DMS53 treated with DMSO at 0.1 percent for 48 hours (cell line): Measurements from ENCODE around the gene MPV17L2.
"Not testable (repeated sequence)": the region's sequence is repeated elsewhere in the genome, so short reads cannot be mapped to it uniquely, and the experiment has no call there.

Experiments
- DNase-seq: peaks from one replicate; lab custom pipeline; 2025; ENCODE audit not compliant: unreplicated experiment; lab: John Stamatoyannopoulos, UW

MPV17L2 gene

DNA sequence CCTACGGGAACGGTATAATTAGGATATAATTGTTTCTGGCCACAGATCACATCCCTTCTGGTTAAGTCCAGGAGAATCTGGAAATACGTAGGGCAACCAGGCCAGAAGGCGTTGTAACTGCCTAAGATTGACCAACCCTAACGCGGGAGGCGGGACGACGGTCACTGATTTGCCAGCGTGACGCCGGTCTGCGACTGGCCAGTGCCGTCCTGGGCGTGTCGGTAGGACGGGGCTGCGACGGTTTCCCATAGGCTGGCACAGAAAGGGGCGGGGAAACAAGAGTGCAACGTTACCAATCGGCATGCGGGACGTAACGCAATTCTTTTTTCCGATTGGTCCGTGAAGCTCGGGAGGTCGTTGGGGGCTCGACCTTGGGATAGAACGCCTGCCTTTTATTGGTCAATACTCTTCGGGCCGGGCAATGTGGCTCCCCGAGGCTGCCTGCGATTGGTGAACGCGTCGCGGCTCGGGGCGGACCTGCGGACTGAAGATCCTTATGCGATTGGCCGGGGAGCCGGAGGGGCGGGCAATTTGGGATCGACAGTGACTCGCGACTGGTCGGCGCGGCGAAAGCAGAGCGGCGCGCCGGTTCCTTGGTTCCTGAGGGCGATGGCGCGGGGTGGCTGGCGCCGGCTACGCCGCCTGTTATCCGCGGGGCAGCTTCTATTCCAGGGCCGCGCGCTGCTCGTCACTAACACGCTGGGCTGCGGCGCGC lies at the start of gene MPV17L2:
MPV17L2 (plus strand) TSS at position 546 of the 715 bp plus-strand sequence; CDS start at position 610, 64 bp downstream.
- DNase-seq, result peak; percentile 94

- DNase-seq, result no peak
These were observed 49.1 kb upstream of the MPV17L2 start for GRCh38 chr19:18143902-18144301.

DNA sequence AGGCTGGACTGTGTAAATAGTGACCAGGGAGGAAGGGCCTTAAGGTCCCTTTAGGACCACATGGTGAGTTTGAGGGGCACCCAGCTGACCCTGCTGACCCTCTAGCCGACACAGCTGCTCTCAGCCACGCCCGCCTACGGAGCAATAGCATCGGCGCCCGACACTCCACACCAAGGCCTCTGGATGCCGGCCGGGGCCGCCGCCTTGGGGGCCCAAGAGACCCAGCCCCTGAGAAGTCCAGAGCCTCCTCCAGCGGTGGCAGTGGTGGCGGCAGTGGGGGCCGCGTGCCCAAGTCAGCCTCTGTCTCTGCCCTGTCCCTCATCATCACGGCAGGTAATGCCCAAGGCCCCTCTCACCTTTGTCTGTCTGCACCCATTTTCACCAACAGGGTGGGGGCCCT lies 48.7 kb upstream of the MPV17L2 start:
- no peak for DNase-seq

DNA sequence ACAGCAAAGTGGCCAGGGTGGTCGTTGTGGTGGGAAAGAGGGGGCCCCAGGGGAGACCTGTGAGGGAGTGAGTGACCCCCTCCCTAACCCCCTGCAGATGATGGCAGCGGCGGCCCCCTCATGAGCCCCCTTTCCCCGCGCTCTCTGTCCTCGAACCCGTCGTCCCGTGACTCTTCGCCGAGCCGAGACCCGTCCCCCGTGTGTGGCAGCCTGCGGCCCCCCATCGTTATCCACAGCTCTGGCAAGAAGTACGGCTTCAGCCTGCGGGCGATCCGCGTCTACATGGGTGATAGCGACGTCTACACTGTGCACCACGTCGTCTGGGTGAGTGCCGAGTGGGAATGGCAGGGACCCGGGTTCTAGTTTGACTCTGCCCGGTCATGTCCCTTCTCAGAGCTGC lies 48.1 kb upstream of the MPV17L2 start:
- no peak for DNase-seq

DNA sequence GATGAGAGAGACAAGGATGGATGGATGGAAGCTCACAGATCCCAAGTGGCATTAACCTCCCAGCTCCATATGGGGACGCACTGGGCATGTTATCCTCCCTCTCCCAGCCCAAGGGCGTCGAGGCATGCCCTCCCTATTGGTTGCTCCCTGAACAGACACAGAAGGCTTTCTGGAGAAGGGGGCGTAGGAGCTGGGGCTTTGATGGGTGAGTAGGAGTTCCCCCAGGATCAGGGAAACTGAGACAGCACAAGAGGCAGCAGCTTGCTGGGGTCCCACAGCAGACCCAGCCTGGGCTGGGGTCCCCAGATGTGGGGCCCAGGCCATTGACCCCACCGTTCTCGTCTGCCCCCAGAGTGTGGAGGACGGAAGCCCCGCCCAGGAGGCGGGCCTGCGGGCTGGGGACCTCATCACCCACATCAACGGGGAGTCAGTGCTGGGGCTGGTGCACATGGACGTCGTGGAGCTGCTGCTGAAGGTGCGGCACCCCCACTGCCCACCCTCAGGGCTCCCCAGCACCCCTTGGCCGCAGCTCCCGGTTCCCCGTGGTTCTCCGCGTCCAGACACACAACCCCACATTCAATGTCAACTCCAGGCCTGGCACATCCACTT lies 47.5 kb upstream of the MPV17L2 start:
- no peak for DNase-seq

DNA sequence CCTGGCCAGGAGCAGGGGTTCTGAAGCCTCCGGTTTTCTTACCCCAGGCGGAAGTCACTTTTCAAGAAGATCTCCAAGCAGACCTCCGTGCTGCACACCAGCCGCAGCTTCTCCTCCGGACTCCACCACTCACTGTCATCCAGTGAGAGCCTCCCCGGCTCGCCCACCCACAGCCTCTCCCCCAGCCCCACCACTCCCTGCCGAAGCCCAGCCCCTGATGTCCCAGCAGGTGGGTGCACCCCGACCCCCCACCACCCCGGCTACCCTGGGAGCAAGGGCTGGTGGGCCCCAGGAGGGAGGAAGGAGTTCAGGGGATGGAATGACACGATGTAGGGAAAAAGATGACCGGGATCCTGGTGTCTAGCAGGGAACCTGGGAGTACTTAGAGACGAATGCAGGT lies 45.6 kb upstream of the MPV17L2 start:
- no peak for DNase-seq

DNA sequence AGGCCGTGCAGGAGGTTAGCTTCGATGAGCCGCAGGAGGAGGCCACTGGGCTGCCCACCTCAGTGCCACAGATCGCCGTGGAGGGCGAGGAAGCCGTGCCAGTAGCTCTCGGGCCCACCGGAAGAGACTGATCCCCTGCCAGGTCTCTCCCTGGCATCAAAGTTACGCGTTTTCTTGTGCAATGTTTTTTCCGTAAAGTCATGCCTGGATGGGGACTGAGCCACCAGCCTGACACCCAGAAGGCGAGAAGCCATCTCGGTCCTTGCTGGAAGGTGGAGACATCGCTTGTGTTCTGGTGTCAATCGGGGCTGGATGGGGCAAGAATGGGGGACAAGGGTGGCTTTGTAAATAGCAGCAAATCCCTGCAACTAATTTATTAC lies 43.4 kb upstream of the MPV17L2 start:
- DNase-seq, result no peak

DNA sequence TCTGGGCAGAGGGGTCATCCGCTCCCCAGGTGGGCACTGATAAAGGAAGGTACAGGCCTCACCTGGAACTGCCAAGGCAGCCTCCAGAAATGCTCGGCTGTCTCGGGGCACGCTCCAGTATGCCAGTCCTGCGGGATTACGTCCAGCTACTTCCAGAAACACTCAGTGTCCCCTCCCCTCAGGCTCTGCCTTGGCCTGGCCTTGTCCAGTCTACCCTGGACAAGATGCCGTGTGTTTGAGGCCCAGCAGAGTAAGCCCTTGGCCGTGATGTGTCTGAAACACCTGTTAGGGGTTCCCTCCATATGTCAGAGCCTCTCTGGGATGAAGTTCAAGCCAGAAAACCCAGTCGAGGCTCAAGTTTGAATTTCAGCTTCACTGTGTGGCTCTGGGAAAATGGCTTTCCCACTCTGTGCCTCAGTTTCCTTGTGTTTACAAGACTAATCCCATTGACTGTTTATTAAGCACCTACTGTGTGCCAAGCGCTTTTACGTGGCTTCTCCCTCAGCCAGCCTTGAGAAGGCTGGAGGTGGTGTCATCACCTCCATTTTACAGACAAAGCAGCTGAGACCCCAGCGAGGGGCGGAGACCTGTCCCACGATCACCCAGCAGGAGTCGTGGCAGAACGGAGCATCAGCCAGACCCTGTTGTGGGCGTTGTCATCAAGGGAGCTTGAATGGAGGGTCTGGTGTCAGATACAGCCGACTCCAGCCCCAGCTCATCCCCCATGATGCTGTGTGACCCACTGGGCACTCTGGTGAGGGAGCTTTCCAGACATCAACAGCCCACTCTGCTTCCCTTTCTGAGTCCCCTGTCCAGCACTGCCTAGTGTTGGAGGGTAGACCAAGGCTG lies 42.0 kb upstream of the MPV17L2 start:
- DNase-seq, result no peak

DNA sequence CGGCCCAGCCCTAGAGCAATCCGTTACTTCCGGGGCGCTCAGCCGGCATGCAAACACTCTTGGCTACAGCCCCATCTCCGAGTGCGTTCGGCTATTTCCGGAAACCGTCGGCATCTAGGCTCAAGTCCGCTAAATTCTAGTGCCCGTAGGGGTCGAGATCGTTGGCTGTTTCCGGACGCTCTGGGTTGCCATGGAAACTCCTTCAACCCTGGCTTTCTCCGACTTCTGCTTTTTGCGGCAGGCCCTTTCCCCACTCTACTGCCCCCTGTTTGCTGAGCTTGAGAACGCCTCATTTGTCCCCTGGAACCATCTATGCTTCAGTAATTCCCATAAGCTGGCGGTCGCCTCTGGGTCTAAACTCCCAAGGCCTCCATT lies 40.6 kb upstream of the MPV17L2 start:
- DNase-seq, result peak; percentile 82

GRCh38 chr19:18152817-18153555 lies 40.0 kb upstream of the MPV17L2 start, which contains the start of gene PIK3R2:
TSS of gene PIK3R2 (plus strand) at chr19:18153163. CDS start at chr19:18155880, 2,717 bp downstream.
- peak; percentile 95 for DNase-seq

DNA sequence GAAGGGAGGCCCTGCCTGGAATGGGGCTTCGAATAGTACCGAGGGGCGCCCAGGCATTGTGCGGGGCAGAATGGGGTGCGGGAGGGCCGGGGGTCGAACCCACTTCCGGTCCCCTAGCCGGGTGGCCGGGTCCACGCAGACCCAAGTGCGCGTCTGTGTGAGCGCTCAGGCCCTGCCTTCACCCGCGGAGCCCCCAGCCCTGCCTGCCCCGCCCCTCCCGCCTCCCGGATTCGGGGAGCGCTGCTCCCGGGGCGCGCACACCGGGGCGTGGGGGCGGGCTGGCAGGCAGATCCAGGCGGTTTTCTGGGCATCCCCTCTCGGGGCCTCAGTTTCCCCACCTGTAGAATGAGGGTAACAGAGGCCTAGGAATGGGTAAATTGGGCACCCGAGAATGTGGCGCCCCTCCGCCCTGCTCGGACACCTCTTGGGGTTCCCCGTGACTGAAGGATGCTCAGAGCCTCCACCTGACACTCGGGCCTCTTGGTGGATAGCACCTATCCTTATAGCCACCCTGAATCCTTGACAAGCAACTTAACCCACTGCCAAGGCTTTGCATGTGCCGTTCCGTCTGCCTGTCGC lies 39.4 kb upstream of the MPV17L2 start:
- DNase-seq, result no peak

DNA sequence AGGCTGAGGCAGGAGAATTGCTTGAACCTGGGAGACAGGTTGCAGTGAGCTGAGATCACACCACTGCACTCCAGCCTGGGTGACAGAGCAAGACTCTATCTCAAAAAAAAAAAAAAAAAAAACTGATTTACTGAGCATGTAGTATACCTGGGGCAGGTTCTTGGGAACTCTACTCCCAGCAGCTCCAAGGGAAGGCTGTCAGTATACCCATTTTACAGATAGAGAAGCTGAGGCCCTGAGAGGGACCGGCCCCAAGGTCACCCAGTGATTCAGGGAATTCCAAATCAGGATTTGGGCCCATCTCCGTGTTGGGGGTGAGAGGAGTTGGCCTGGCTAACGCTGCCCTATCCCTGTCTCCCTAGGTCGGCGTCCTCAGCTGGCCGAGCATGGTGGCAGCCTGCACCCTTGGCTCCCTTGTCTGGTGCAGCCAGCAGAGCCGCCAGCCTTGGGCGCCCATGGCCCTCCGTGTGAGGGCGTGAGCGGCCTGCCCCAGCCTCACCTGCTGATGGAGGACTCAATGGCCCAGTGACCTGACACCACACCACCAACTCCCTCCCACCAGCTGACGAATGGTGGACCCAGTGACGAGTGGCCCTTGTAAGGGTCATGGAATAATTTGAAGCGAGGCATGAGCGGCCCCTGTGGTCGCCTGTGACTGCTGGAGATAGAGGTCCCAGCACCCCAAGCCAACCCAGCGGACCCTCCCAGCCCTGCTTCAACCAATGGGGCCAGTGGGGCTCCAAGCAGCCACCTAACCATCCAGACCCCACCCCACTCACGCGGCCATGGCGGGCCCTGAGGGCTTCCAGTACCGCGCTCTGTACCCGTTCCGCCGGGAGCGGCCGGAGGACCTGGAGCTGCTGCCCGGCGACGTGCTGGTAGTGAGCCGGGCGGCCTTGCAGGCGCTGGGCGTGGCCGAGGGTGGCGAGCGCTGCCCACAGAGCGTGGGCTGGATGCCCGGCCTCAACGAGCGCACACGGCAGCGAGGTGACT lies 37.6 kb upstream of the MPV17L2 start:
- no peak for DNase-seq

- no peak for DNase-seq
These were observed 36.8 kb upstream of the MPV17L2 start for GRCh38 chr19:18156268-18156667.

GRCh38 chr19:18156841-18157464 lies 36.1 kb upstream of the MPV17L2 start:
- peak; percentile 77 for DNase-seq

GRCh38 chr19:18157465-18158063 lies 35.5 kb upstream of the MPV17L2 start:
- peak; percentile 52 for DNase-seq

DNA sequence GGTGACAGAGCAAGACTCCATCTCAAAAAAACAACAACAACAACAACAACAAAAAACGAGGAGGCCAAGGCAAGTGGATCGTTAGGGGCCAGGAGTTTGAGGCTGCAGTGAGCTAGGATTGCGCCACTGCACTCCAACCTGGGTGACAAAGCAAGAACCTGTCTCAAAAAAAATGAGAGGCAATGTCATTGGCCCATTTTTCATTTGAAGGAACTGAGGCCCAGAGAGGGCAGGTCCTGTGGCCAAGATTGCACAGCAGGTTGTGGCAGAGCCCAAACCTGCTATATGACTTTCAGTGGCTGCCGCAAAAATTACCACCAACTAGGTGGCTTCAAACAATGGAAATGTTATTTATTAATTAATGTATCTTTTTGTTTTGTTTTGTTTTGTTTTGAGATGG lies 34.6 kb upstream of the MPV17L2 start:
- no peak for DNase-seq

DNA sequence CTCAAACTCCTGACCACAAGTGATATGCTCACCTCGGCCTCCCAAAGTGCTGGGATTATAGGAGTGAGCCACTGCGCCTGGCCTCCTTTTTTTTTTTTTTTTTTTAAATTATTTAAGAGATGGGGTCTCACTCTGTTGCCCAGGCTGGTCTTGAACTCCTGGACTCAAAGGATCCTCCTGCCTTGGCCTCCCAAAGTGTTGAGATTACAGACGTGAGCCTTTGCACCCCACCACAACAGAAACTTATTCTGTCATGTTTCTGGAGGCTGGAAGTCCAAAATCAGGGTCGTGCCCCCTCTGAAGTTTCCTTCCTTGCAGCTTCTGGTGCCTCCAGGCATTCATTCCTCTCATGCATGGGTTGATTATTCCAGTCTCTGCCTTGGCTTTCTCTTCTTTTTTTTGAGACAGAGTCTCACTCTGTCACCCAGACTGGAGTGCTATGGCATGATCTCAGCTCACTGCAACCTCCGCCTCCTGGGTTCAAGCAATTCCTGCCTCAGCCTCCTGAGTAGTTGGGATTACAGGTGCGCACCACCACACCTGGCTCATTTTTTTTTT lies 33.9 kb upstream of the MPV17L2 start:
- not testable (repeated sequence) for DNase-seq

DNA sequence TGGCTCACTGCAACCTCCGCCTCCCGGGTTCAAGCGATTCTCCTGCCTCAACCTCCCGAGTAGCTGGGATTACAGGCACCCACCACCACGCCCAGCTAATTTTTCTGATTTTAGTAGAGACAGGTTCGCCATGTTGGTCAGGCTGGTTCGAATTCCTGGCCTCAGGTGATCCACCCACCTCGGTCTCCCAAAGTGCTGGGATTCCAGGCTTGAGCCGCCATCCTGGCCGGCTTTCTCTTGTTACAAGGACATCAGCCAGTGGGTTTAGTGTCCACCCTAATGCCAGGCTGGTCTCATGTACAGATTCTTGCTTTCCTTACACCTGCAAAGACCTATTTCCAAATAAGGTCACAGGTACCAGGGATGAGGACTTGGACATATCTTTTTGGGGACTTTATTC lies 33.2 kb upstream of the MPV17L2 start:
- DNase-seq, result no peak
